GM18861 (cell line): Measurements from ENCODE around the gene ADGRG6.
"Not testable (repeated sequence)": the region's sequence is repeated elsewhere in the genome, so short reads cannot be mapped to it uniquely, and the experiment has no call there.

Source experiments
- ATAC-seq: cut with Tn5 transposase; IDR thresholded peaks from one replicate; pipeline ENCODE4 v1.9.1; 2021; ENCODE audit not compliant: unreplicated experiment

ADGRG6 gene

GRCh38 chr6:142401838-142402237 lies 100.0 kb downstream of the ADGRG6 start:
- ATAC-seq, result no peak

DNA sequence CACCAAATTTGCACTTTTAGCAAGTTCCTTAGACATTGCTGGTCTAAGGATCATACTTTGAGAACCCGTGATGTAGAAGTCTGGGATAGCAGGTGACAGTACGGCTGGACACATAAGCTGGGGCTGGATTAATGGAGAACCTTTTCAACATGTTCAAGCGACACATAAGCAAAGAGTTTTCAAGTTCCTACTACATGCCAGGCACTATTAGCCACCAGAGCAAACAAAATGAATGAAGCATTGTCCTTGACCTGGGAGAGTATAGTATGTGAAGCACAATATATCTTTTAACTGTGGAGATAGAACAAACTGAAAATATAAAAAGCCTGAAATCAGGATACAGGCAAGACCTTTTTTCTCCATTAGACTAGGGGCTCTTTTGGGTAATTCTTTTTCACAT lies 102.9 kb downstream of the ADGRG6 start:
- no peak for ATAC-seq

DNA sequence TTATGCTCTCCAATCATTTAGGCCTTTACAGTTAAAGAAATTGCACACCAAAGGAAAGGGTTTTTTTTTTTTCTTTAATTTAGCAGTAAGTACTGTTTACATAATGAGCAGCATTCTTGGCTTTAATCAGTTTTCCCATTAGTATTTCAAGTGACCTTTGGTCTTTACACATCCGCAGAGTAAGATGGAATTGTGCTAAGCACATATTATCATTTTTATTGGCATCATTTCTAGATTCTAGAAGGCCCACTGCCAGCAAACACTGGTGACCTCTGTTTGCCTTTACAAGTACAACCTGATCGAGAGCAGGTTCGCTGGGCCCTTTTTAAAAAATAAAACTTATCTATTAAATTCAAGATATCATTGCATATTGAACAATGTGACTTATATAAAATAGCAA lies 104.3 kb downstream of the ADGRG6 start:
- ATAC-seq, result no peak

GRCh38 chr6:142407685-142408273 lies 106.0 kb downstream of the ADGRG6 start:
- no peak for ATAC-seq

DNA sequence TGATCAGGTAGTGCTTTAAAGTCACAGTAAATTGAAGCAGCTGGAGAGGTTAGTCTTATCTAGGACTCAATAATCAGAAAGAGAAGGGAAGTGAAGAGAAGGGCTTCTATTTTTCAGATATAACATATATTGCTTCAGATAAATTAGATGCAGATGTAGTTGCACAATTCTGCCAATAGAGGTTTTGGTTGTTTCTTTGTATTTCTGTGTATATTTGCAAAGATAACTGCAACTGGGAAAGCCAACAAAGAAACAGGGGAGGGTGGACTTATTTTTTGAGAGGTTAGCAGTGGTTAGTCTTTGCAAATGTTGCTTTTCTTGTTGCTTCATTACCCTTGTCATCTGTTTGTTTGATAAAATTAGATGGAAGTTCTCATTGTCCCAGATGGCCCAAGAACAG lies 106.6 kb downstream of the ADGRG6 start:
- ATAC-seq, result no peak

DNA sequence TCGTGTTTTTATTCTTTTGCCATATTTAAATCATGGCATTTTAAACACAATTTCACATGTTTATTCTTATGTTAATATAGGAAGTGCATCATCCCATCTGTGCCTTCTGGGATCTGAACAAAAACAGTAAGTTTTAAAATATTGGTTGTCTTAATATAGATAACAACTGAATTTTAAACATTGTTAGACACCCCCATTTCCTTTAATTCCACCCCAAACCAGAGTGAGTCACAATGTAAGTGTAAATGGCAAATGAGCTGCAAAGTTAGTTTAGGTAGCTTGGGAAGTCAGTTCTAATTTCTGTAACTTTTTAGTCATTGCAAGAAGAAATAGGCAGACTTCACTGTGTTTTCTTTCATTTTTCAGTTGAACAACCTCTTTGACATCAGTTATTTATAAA lies 108.0 kb downstream of the ADGRG6 start:
- ATAC-seq, result no peak

DNA sequence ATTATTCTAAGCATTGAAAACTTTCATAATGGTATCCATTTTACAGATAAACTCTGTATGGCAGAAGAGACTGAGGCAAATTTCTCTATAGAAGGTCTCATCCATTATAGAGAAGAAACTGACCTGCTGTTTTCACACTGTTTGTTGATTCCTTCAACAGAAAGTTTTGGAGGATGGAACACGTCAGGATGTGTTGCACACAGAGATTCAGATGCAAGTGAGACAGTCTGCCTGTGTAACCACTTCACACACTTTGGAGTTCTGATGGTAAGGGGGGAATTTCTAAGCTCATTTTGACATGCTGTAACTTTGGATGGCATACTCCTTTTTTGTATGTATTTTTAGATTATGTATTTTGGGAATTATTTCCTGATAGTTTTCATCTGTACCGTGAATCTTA lies 109.3 kb downstream of the ADGRG6 start:
- ATAC-seq, result no peak

GRCh38 chr6:142412241-142412640 lies 110.4 kb downstream of the ADGRG6 start:
- ATAC-seq, result no peak

GRCh38 chr6:142412658-142413057 lies 110.9 kb downstream of the ADGRG6 start:
- ATAC-seq, result no peak

DNA sequence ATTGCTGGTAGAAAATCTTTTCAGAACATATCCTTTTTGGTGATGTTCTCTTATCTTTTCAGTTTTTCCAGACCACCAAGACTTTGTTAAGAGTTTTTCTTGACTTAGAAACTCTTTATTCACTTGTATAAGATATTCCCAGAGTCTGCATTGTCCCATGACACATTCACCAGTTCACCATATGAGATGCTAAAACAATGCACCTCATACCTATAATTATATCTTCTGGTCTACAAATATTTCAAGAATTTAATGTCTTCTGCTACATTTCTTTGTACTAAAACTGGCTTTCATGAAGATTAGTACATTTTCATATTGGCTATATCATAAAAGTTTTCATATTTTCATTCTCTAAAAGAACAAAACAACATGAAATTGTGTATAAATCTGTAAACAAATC lies 111.3 kb downstream of the ADGRG6 start:
- no peak for ATAC-seq

GRCh38 chr6:142414462-142415250 lies 112.8 kb downstream of the ADGRG6 start:
- ATAC-seq, result no peak

- no peak for ATAC-seq
Observed at GRCh38 chr6:142416179-142416578, 114.4 kb downstream of the ADGRG6 start.

DNA sequence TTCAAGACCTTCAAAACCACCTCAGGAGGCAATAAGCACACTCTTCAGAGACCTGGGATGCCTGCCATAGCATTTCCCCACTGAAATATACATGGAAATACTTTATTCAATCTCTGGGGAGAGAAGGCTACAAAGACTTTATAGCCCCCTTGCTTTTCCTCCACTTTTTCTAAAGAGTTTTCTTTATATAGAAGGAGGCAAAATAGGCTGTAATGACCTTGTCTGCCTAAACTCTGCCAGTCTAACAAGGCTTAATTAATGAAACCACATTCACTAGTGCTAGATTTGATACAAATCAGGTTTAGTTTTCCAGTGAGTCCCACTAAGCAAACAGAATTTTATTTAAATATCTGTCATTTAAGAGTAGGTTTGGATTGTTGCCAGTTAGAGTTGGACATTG lies 114.9 kb downstream of the ADGRG6 start:
- ATAC-seq, result no peak

- ATAC-seq, result no peak
Observed at GRCh38 chr6:142417331-142417750, 115.5 kb downstream of the ADGRG6 start.

- ATAC-seq, result no peak
Observed at GRCh38 chr6:142419071-142419470, 117.3 kb downstream of the ADGRG6 start.

DNA sequence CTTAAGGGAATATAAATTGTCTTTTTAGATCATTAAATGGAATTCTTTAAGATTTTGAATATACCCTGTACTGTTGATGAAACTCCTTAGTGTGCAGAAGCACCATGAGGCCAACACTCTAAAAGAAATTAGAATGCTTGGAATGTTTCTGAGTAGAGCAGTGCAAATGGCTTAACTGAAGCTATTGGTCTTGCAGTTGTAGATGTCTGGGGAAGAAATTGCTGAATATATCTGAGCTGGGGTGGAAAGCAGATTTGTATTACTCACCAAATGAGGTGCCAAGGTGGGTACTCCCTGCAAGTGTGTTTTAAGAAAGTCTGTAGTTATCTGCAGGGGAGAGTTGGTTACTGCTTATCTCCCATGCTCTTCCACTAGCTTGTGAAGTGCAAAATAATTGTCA lies 119.0 kb downstream of the ADGRG6 start:
- ATAC-seq, result no peak

DNA sequence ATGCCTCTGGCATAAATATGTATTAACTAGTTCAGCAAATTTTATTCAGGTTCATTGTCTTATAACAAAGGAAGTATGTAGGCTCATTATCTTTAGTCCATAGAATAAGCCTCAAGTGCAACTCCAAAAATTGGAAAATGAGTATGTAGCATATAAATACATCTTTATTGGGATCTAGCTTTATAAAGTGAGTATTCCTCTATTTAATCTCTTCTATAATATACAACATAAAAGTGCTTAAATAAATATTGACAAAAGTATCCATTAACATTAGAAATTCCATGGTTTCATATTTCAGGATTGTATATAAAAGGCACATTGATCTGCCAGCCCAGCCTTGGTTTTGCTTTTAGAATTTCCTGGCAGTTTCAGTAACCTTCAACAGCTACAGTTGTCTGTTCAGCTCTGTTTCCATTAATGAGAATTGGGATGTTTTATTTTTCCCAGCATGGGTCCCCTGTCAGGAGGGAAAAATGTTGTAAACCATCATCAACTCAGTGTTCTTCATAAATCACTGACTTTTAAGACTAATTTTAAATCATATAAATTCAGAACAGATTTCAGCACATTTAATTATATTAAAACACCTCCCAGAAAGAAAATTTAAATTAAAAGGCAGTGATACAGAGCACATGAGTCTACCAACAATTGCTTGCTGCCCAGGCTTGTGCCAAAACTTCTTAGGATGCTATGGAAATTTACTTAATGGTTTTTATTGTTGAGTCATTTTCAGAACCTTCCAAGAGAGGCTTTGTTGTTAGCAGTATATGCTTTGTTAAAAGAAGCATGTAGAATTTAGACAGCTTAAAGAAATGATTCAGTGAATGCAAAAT lies 119.7 kb downstream of the ADGRG6 start:
- ATAC-seq, result no peak

DNA sequence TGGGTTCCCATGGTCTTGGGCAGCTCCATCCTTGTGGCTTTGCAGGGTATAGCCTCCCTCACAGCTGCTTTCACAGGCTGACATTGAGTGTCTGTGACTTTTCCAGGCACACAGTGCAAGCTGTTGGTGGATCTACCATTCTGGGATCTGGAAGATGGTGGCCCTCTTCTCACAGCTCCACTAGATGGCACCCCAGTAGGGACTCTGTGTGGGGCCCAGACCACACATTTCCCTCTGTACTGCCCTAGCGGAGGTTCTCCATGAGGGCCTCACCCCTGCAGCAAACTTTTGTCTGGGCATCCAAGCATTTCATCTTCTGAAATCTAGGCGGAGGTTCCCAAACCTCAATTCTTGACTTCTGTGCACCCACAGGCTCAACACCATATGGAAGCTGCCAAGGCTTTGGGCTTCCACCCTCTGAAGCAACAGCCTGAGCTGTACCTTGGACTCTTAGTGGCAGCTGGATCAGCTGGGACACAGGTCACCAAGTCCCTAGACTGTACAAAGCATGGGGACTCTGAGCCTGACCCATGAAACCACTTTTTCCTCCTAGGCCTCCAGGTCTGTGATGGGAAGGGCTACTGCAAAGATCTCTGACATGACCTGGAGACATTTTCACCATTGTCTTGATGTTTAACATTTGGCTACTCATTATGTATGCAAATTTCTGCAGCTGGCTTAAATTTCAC lies 124.8 kb downstream of the ADGRG6 start:
- not testable (repeated sequence) for ATAC-seq

DNA sequence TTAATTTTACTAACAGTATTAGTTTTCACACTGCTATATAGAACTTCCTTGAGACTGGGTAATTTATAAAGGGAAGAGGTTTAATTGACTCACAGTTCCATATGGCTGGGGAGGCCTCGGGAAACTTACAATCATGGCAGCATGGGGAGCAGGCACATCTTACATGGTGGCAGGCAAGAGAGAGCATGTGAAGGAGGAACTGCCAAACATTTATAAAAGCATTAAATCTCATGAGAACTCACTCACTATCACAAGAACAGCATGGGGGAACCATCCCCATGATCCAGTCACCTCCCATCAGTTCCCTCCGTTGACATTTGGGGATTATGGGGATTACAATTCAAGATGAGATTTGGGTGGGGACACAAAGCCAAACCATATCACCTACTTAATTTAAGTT lies 126.7 kb downstream of the ADGRG6 start:
- ATAC-seq, result not testable (repeated sequence)

- ATAC-seq, result no peak
Observed at GRCh38 chr6:142429195-142429594, 127.4 kb downstream of the ADGRG6 start.

DNA sequence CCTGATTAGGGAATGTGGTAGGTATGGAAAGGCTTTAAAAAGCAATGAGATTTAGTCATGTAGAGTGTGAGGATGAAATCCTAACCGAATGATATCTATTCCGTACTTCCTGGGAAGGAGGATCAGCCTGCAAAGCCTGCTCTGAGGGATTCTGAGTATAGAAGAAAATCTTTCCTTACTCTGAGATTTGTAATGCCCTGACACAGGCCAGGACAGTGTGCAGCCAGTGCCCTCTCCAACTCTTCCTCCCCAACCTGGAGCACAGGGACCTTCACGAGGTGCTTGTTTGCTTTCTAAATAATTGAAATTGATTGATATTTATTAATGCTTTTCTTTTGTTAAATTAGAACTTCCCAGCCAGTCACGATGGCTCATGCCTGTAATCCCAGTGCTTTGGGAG lies 131.6 kb downstream of the ADGRG6 start:
- ATAC-seq, result no peak
